CD14-positive monocyte (primary cell): ENCODE results near the gene BACH1. TPM values are rescaled to one million over a fixed set of nuclear protein-coding genes. Genes with fewer than 3 reads are reported as not detected.

Experiments used
- DNase-seq, 3 donors: peaks; one replicate each; pipeline ENCODE4 v3.0.0-alpha.2; 2011 to 2022
- H2AFZ ChIP-seq: 2 replicates; pipeline ENCODE4 v1.6.0; 2012; ENCODE audit warnings: mild to moderate bottlenecking, low read depth, low read length, inconsistent platforms; ENCODE audit not compliant: insufficient read depth, poor library complexity, severe bottlenecking
- H3K27ac ChIP-seq, 2 donors: 1 replicate in 1 of 2; 2 replicates in 1 of 2; pipeline ENCODE4 v1.5.1; 2012 to 2013; ENCODE audit warnings: low read length in 2 of 2, control low read depth in 1 of 2, inconsistent platforms in 1 of 2, low read depth in 1 of 2, mild to moderate bottlenecking in 1 of 2
- H3K27me3 ChIP-seq, 2 donors: one replicate each; pipeline versions ENCODE4 v1.6.0 to v1.6.1; 2011 to 2013; ENCODE audit warnings: low read length in 2 of 2; ENCODE audit not compliant: control insufficient read depth in 2 of 2, insufficient read depth in 2 of 2
- H3K36me3 ChIP-seq, 2 donors: replicated peaks in 1 of 2; 1 replicate in 1 of 2; 2 replicates in 1 of 2; pipeline versions ENCODE4 v1.5.1 to v1.6.1; 2012 to 2013; ENCODE audit warnings: low read length in 2 of 2, control low read depth in 1 of 2, inconsistent platforms in 1 of 2, mild to moderate bottlenecking in 1 of 2; ENCODE audit not compliant: insufficient read depth in 2 of 2, control insufficient read depth in 1 of 2
- H3K4me1 ChIP-seq, 2 donors: 1 replicate in 1 of 2; 2 replicates in 1 of 2; pipeline versions ENCODE4 v1.5.1 to v1.6.1; 2012 to 2013; ENCODE audit warnings: low read length in 2 of 2, control low read depth in 1 of 2, inconsistent platforms in 1 of 2, mild to moderate bottlenecking in 1 of 2, moderate library complexity in 1 of 2; ENCODE audit not compliant: insufficient read depth in 2 of 2, control insufficient read depth in 1 of 2
- H3K4me2 ChIP-seq: replicated peaks from 2 replicates; pipeline ENCODE3; 2012; ENCODE audit warnings: low read length, moderate library complexity, mild to moderate bottlenecking; ENCODE audit not compliant: poor library complexity, severe bottlenecking; ENCODE audit errors: extremely low read depth
- H3K4me3 ChIP-seq, 3 experiments: fragments of 200-600 bp in 1 of 3; sonication (generic) in 1 of 3; replicated peaks in 1 of 3; 1 replicate in 2 of 3; 2 replicates in 1 of 3; pipeline ENCODE4 v1.5.1; 2011 to 2013; ENCODE audit warnings: low read length in 3 of 3, mild to moderate bottlenecking in 3 of 3, control low read depth in 2 of 3, low read depth in 2 of 3, inconsistent platforms in 1 of 3, moderate library complexity in 1 of 3
- H3K79me2 ChIP-seq: 2 replicates; pipeline ENCODE4 v1.6.0; 2012; ENCODE audit warnings: mild to moderate bottlenecking, control low read depth, inconsistent platforms, low read length, moderate library complexity; ENCODE audit not compliant: insufficient read depth
- H3K9ac ChIP-seq: 2 replicates; pipeline ENCODE4 v1.6.0; 2017; ENCODE audit warnings: low read length, mild to moderate bottlenecking; ENCODE audit not compliant: insufficient read depth, poor library complexity, severe bottlenecking
- H3K9me3 ChIP-seq, 2 donors: replicated peaks in 1 of 2; 1 replicate in 1 of 2; 2 replicates in 1 of 2; pipeline versions ENCODE4 v1.5.1 to v1.6.1; 2012 to 2013; ENCODE audit warnings: low read length in 2 of 2, control low read depth in 1 of 2; ENCODE audit not compliant: control insufficient read depth in 1 of 2, insufficient read depth in 1 of 2
- H4K20me1 ChIP-seq: 2 replicates; pipeline ENCODE4 v1.6.0; 2012; ENCODE audit warnings: mild to moderate bottlenecking, low read length, control low read depth, moderate library complexity; ENCODE audit not compliant: insufficient read depth
- H3K27ac Mint-ChIP-seq, 7 donors: one replicate each; pipeline ENCODE4 v1.8.0; 2020; ENCODE audit warnings: mild to moderate bottlenecking in 7 of 7, mixed read lengths in 7 of 7, moderate library complexity in 6 of 7, inconsistent platforms in 2 of 7
- H3K27me3 Mint-ChIP-seq, 3 donors: one replicate each; pipeline ENCODE4 v1.8.0; 2021 to 2022; ENCODE audit warnings: low read depth in 3 of 3, mild to moderate bottlenecking in 3 of 3, mixed read lengths in 3 of 3, moderate library complexity in 3 of 3, inconsistent platforms in 1 of 3
- H3K36me3 Mint-ChIP-seq, 2 donors: one replicate each; pipeline ENCODE4 v1.8.0; 2020; ENCODE audit warnings: mixed read lengths in 2 of 2, inconsistent platforms in 1 of 2, mild to moderate bottlenecking in 1 of 2
- H3K4me1 Mint-ChIP-seq: one replicate; pipeline ENCODE4 v1.8.0; 2020; ENCODE audit warnings: mild to moderate bottlenecking, mixed read lengths
- H3K4me3 Mint-ChIP-seq, 2 donors: one replicate each; pipeline ENCODE4 v1.8.0; 2020; ENCODE audit warnings: mild to moderate bottlenecking in 2 of 2, mixed read lengths in 2 of 2, moderate library complexity in 1 of 2
- H3K9me3 Mint-ChIP-seq, 7 donors: one replicate each; pipeline ENCODE4 v1.8.0; 2020 to 2022; ENCODE audit warnings: mixed read lengths in 7 of 7, mild to moderate bottlenecking in 6 of 7, moderate library complexity in 6 of 7, inconsistent platforms in 2 of 7
- WGBS: methylation state at CpG from one replicate; pipeline ENCODE4 v1.1.5; 2013; ENCODE audit warnings: missing lambda C conversion rate; ENCODE audit not compliant: insufficient coverage; 5-methylcytosine and 5-hydroxymethylcytosine counted together
- intact Hi-C, 2 donors: fragments of 100-400 bp; cut with micrococcal nuclease; formaldehyde crosslinking; loops; one replicate each; pipeline versions ENCODE4 v1.15.0 to v1.15.1; 2023
- polyA plus RNA-seq, 3 donors: library from polyadenylated mRNA; depleted of rRNA in 1 of 3; unstranded in 2 of 3; stranded (reverse) in 1 of 3; fragments of 300-500 nt in 2 of 3; fragments of >200 nt in 1 of 3; fragmentation: Illumina TruSeq in 2 of 3; gene quantifications; 1 replicate in 2 of 3; 2 replicates in 1 of 3; pipeline ENCODE4 v1.2.3, GENCODE V29; 2012 to 2021
- TF ChIP-seq, protein P1 (sequence below): fragments of 200-600 bp; IDR thresholded peaks from one replicate; pipeline ENCODE4 v1.8.0; 2022; ENCODE audit warnings: antibody characterized with exemption, mild to moderate bottlenecking

BACH1 gene
- polyA plus RNA-seq, 3 donors = 69.2 to 199 (median 148) TPM

- WGBS = 100% methylated on average over 1 of the region's 2 CpGs
- H3K4me3 ChIP-seq = no peak overlapping the region
- H3K4me1 ChIP-seq = peaks cover 32 to 36% of the 10 kb centered on the region in 2 donors
- H3K4me2 ChIP-seq = no peak overlapping the region
- H3K9ac ChIP-seq = no peak overlapping the region
- no peaks in the 10 kb centered on the region for H3K79me2 ChIP-seq
- H3K9me3 ChIP-seq = no peaks in the 10 kb centered on the region
- H2AFZ ChIP-seq = no peak overlapping the region
- intact Hi-C loops = no loop called here
- Mint-ChIP-seq H3K4me3 (no peak overlapping the region), H3K36me3 (peaks cover 3 to 8% of the 10 kb centered on the region in 2 donors), H3K9me3 (no peaks in the 10 kb centered on the region), H3K4me1 (peaks cover 38% of the 10 kb centered on the region), H3K27ac (no peak overlapping the region), H3K27me3 (no peaks in the 10 kb centered on the region)
- no peak for DNase-seq
- H3K36me3 ChIP-seq = no peaks in the 10 kb centered on the region
- no peaks in the 10 kb centered on the region for H3K27me3 ChIP-seq
- H3K27ac ChIP-seq = no peak overlapping the region
- no peaks in the 10 kb centered on the region for H4K20me1 ChIP-seq
- TF ChIP-seq, protein P1, sequence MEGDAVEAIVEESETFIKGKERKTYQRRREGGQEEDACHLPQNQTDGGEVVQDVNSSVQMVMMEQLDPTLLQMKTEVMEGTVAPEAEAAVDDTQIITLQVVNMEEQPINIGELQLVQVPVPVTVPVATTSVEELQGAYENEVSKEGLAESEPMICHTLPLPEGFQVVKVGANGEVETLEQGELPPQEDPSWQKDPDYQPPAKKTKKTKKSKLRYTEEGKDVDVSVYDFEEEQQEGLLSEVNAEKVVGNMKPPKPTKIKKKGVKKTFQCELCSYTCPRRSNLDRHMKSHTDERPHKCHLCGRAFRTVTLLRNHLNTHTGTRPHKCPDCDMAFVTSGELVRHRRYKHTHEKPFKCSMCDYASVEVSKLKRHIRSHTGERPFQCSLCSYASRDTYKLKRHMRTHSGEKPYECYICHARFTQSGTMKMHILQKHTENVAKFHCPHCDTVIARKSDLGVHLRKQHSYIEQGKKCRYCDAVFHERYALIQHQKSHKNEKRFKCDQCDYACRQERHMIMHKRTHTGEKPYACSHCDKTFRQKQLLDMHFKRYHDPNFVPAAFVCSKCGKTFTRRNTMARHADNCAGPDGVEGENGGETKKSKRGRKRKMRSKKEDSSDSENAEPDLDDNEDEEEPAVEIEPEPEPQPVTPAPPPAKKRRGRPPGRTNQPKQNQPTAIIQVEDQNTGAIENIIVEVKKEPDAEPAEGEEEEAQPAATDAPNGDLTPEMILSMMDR = no peak
Measured at GRCh38 chr21:29260461-29260860, 38.3 kb upstream of the BACH1 start.

DNA sequence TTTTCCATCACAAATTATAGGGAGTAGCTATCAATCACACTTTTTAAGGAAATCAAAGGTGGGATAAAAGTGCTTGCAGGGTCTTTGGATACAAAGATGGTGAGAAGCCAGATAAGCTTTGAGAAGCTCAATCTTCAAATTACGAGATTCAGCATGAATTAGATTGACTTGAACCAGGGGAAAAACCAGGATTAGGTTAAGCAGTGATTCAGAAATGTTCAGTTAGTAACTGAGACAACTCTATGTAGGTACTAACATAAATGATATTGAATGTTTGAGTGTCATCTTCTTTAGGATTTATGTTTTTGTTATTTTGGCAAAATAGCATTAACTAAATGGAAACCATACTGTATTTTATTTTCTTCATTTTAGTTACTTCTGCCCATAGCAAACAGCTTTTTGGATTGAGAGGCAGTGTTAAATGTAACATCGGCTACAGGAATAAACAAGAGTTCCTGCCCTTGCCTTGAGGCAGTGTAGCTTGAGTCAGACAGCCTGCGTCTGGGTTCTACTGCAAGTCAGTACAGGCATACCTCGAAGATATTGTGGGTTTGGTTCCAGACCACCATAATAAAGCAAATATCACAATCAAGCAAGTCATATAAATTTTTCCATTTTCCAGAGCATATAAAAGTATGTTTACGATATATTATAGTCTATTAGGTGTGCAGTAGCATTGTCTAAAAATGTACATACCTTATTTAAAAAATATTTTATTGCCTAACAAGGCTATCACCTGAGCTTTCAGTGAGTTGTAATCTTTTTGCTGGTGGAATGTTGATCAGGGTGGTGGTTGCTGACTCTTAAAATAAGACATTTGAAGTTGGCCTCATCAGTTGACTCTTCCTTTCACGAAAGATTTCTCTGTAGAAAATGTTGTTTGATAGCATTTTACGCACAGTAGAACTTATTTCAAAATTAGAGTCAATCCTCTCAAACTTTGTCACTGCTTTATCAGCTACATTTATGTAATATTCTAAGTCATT, 36.9 kb upstream of the BACH1 start:
- H3K4me3 Mint-ChIP-seq = no peak overlapping the region
- no peaks in the 10 kb centered on the region for H4K20me1 ChIP-seq
- H3K4me3 ChIP-seq = no peak overlapping the region
- H3K79me2 ChIP-seq = no peaks in the 10 kb centered on the region
- H3K9ac ChIP-seq = no peak overlapping the region
- H3K27me3 Mint-ChIP-seq = peaks cover 0 to 2% (median 0%) of the 10 kb centered on the region in 3 donors
- no peaks in the 10 kb centered on the region for H3K36me3 ChIP-seq
- DNase-seq = no peak
- H3K27me3 ChIP-seq = no peaks in the 10 kb centered on the region
- peaks cover 27% of the 10 kb centered on the region for H3K4me1 Mint-ChIP-seq
- no CpG with 5 or more reads among the region's 7 CpGs for WGBS
- H3K4me2 ChIP-seq = no peak overlapping the region
- H3K4me1 ChIP-seq = peaks cover 21 to 22% of the 10 kb centered on the region in 2 donors
- no peak overlapping the region for H3K27ac Mint-ChIP-seq
- no peak overlapping the region for H2AFZ ChIP-seq
- TF ChIP-seq, protein P1 = no peak
- intact Hi-C loops = no loop called here
- no peaks in the 10 kb centered on the region for H3K9me3 ChIP-seq
- peaks cover 3 to 5% of the 10 kb centered on the region in 2 donors for H3K36me3 Mint-ChIP-seq
- H3K9me3 Mint-ChIP-seq = peaks cover 0 to 2% (median 0%) of the 10 kb centered on the region in 7 donors
- H3K27ac ChIP-seq = no peak overlapping the region
